HepG2 (cell line): Measurements from ENCODE around the gene ASB14. TPM values are rescaled to one million over a fixed set of nuclear protein-coding genes. Genes with fewer than 3 reads are reported as not detected.

ENCODE experiments used
- ATAC-seq: fragments of 200-7000 bp; cut with Tn5 transposase; 3 replicates; pipeline ENCODE4 v1.9.1; 2020; ENCODE audit warnings: mild to moderate bottlenecking, moderate library complexity
- BruUV-seq: library from RNA; stranded (reverse); fragments of 400-500 nt; replicated peaks from 2 replicates; lab custom pipeline; 2021; lab: Mats Ljungman, UMichigan
- CTCF ChIA-PET: fragments of 300-600 bp; formaldehyde crosslinking; extraction: SDS; loops from one replicate; lab custom pipeline; 2021; ENCODE audit warnings: low total read pairs, inconsistent platforms, low intra/inter-chr PET ratio; lab: Yijun Ruan, JAX
- POLR2A ChIA-PET: fragments of 350-600 bp; sonication (Branson Sonifier 250); formaldehyde crosslinking; loops from one replicate; lab custom pipeline; 2020; ENCODE audit warnings: antibody characterized with exemption, inconsistent platforms; lab: Yijun Ruan, JAX
- DNase-seq: peaks from one replicate; pipeline ENCODE4 v3.0.0-alpha.2; 2015; ENCODE audit warnings: low spot score
- FAIRE-seq: peaks from 3 replicates; lab custom pipeline; 2011; peaks lifted over from hg19 to GRCh38; lab: Jason Lieb, UNC
- H2AFZ ChIP-seq: one replicate; pipeline ENCODE4 v1.6.1; 2011; ENCODE audit warnings: low read length, inconsistent platforms
- H3K27ac ChIP-seq: fragments of 300-600 bp; 3 replicates; pipeline ENCODE4 v1.8.0; 2011; ENCODE audit warnings: mixed run types, mild to moderate bottlenecking, mixed read lengths, low read length, inconsistent platforms; ENCODE audit not compliant: insufficient read depth; ENCODE audit errors: extremely low read length
- H3K27me3 ChIP-seq, 2 experiments: fragments of 200-600 bp in 1 of 2; 2 replicates in 1 of 2; 3 replicates in 1 of 2; pipeline versions ENCODE4 v1.6.0 to v1.8.0; 2011; ENCODE audit warnings: low read length in 2 of 2, mild to moderate bottlenecking in 2 of 2, moderate library complexity in 2 of 2, inconsistent platforms in 1 of 2; ENCODE audit not compliant: insufficient read depth in 2 of 2, control insufficient read depth in 1 of 2
- H3K36me3 ChIP-seq, 2 experiments: fragments of 200-600 bp in 1 of 2; replicated peaks in 1 of 2; 2 replicates in 1 of 2; 3 replicates in 1 of 2; pipeline versions ENCODE4 v1.5.1 to v1.8.0; 2011; ENCODE audit warnings: low read length in 2 of 2, inconsistent platforms in 1 of 2; ENCODE audit not compliant: insufficient read depth in 2 of 2, control insufficient read depth in 1 of 2
- H3K4me1 ChIP-seq: 2 replicates; pipeline ENCODE4 v1.5.1; 2012; ENCODE audit warnings: low read length, inconsistent platforms; ENCODE audit not compliant: insufficient read depth
- H3K4me2 ChIP-seq: 2 replicates; pipeline ENCODE4 v1.6.0; 2011; ENCODE audit warnings: low read depth, low read length, inconsistent platforms
- H3K4me3 ChIP-seq, 3 experiments: fragments of 200-600 bp in 1 of 3; sonication (generic), shearing (Covaris generic) in 1 of 3; replicated peaks in 1 of 3; 2 replicates each; pipeline ENCODE4 v1.5.1; 2011 to 2016; ENCODE audit warnings: low read length in 3 of 3, inconsistent platforms in 2 of 3, low read depth in 2 of 3, mild to moderate bottlenecking in 2 of 3, control low read depth in 1 of 3, mixed read lengths in 1 of 3; ENCODE audit not compliant: insufficient read depth in 1 of 3
- H3K79me2 ChIP-seq: one replicate; pipeline ENCODE4 v1.6.1; 2011; ENCODE audit warnings: low read length, inconsistent platforms; ENCODE audit not compliant: insufficient read depth
- H3K9ac ChIP-seq: 2 replicates; pipeline ENCODE4 v1.6.0; 2011; ENCODE audit warnings: mild to moderate bottlenecking, low read depth, low read length, inconsistent platforms; ENCODE audit not compliant: insufficient read depth
- H3K9me3 ChIP-seq: 2 replicates; pipeline ENCODE4 v1.5.1; 2012; ENCODE audit warnings: mild to moderate bottlenecking, low read length
- H4K20me1 ChIP-seq: 2 replicates; pipeline ENCODE4 v1.6.0; 2011; ENCODE audit warnings: inconsistent platforms, mild to moderate bottlenecking, low read length, moderate library complexity; ENCODE audit not compliant: insufficient read depth
- CEBPG ChIP-seq: IDR thresholded peaks from 2 replicates; pipeline ENCODE4 v1.6.1; 2016
- ERF ChIP-seq: IDR thresholded peaks from 2 replicates; pipeline ENCODE4 v1.6.1; 2018; ENCODE audit warnings: missing biosample characterization, missing genetic modification reagents
- NR0B2 ChIP-seq: sonication (generic); formaldehyde crosslinking; IDR thresholded peaks from 2 replicates; pipeline ENCODE4 v1.4.0; 2020; ENCODE audit warnings: mild to moderate bottlenecking, missing genetic modification reagents
- PRDM10 ChIP-seq: sonication (generic); formaldehyde crosslinking; IDR thresholded peaks from 2 replicates; pipeline ENCODE4 v1.4.0; 2020; ENCODE audit warnings: low read depth, missing genetic modification reagents
- SRSF4 ChIP-seq: fragments of 200-400 bp; formaldehyde crosslinking; IDR thresholded peaks from one replicate; pipeline ENCODE4 v1.6.1; 2018; ENCODE audit warnings: mild to moderate bottlenecking, low read depth, low read length, moderate library complexity; ENCODE audit not compliant: poor library complexity, severe bottlenecking
- THYN1 ChIP-seq: sonication (generic); formaldehyde crosslinking; IDR thresholded peaks from 2 replicates; pipeline ENCODE4 v1.8.1; 2023; ENCODE audit warnings: low read depth, mild to moderate bottlenecking, moderate library complexity, missing genetic modification reagents, borderline replicate concordance
- TP53 ChIP-seq: sonication (generic); formaldehyde crosslinking; conservative IDR thresholded peaks from 2 replicates; pipeline ENCODE4 v1.4.0; 2020; ENCODE audit warnings: missing genetic modification reagents
- ZBTB8A ChIP-seq: sonication (generic); formaldehyde crosslinking; IDR thresholded peaks from 2 replicates; pipeline ENCODE4 v1.4.0; 2020; ENCODE audit warnings: mild to moderate bottlenecking, low read depth, missing genetic modification reagents, borderline replicate concordance
- ZNF17 ChIP-seq: sonication (generic); formaldehyde crosslinking; IDR thresholded peaks from 2 replicates; pipeline ENCODE4 v1.5.0; 2020; ENCODE audit warnings: mild to moderate bottlenecking, missing genetic modification reagents
- ZNF3 ChIP-seq: IDR thresholded peaks from 2 replicates; pipeline ENCODE4 v1.7.0; 2017; ENCODE audit warnings: inconsistent platforms
- ZNF354B ChIP-seq: sonication (generic); formaldehyde crosslinking; IDR thresholded peaks from 2 replicates; pipeline ENCODE4 v1.8.0; 2022; ENCODE audit warnings: mild to moderate bottlenecking, missing genetic modification reagents
- ZNF430 ChIP-seq: sonication (generic); formaldehyde crosslinking; IDR thresholded peaks from 2 replicates; pipeline ENCODE4 v1.9.0; 2021; ENCODE audit warnings: mild to moderate bottlenecking, missing genetic modification reagents
- ZNF512 ChIP-seq: sonication (generic); formaldehyde crosslinking; IDR thresholded peaks from 2 replicates; pipeline ENCODE4 v1.4.0; 2020; ENCODE audit warnings: mild to moderate bottlenecking, missing genetic modification reagents
- ZNF556 ChIP-seq: sonication (generic); formaldehyde crosslinking; IDR thresholded peaks from 2 replicates; pipeline ENCODE4 v1.4.0; 2020; ENCODE audit warnings: mild to moderate bottlenecking, missing genetic modification reagents, borderline replicate concordance
- ZNF562 ChIP-seq: sonication (generic); formaldehyde crosslinking; IDR thresholded peaks from 2 replicates; pipeline ENCODE4 v1.8.0; 2022; ENCODE audit warnings: missing genetic modification reagents, borderline replicate concordance
- ZNF563 ChIP-seq: sonication (generic); formaldehyde crosslinking; IDR thresholded peaks from 2 replicates; pipeline ENCODE4 v1.8.0; 2022; ENCODE audit warnings: mild to moderate bottlenecking, moderate library complexity, missing genetic modification reagents
- ZNF567 ChIP-seq: sonication (generic); formaldehyde crosslinking; IDR thresholded peaks from 2 replicates; pipeline ENCODE4 v1.8.1; 2023; ENCODE audit warnings: mild to moderate bottlenecking, missing genetic modification reagents, borderline replicate concordance
- ZNF780A ChIP-seq: sonication (generic); formaldehyde crosslinking; IDR thresholded peaks from 2 replicates; pipeline ENCODE4 v1.8.0; 2022; ENCODE audit warnings: mild to moderate bottlenecking, missing genetic modification reagents, moderate library complexity
- WGBS: methylation state at CpG from one replicate; pipeline ENCODE4 v1.1.6; 2017; ENCODE audit warnings: low lambda C conversion rate; 5-methylcytosine and 5-hydroxymethylcytosine counted together
- in situ Hi-C: cut with HindIII; loops from 2 replicates; pipeline ENCODE4 v1.10.0; 2017; ENCODE audit warnings: low pct_unique_long_range_greater_than_20kb; ENCODE audit not compliant: extremely low pct_ligation_motif_present
- intact Hi-C: fragments of 100-400 bp; cut with micrococcal nuclease; formaldehyde crosslinking; loops from one replicate; pipeline ENCODE4 v1.10.0; 2022; ENCODE audit not compliant: unreplicated experiment
- polyA plus RNA-seq, 8 experiments: library from polyadenylated mRNA; depleted of rRNA in 3 of 8; stranded (reverse) in 7 of 8; unstranded in 1 of 8; fragments of >200 nt; fragmentation: Illumina TruSeq in 4 of 8; extraction: Trizol in 4 of 8; gene quantifications; 2 replicates each; pipeline versions ENCODE4 v1.2.1 to v1.2.3, GENCODE V29; 2011 to 2016; ENCODE audit warnings: low read depth in 4 of 8, missing spikeins in 1 of 8, mixed read lengths in 1 of 8; ENCODE audit not compliant: insufficient read depth in 1 of 8
- total RNA-seq, 5 experiments: library from RNA; depleted of rRNA; stranded (reverse); fragments of >200 nt; fragmentation: Illumina TruSeq; extraction: Trizol; gene quantifications; 2 replicates each; pipeline ENCODE4 v1.2.3, GENCODE V29; 2016; ENCODE audit warnings: low read depth in 1 of 5

Gene ASB14
- total and polyA plus RNA-seq, 2 of the 13 experiments (the other 11 are each of a cell fraction or from before 2014, with no cell fraction given), result not detected

- no peak for ATAC-seq
Measured at GRCh38 chr3:57256844-57257243, 35.6 kb downstream of the ASB14 start.

More at GRCh38 chr3:57256844-57257243, 35.6 kb downstream of the ASB14 start:
- Histone ChIP-seq H3K9me3 (no peaks in the 10 kb centered on the region), H3K4me2 (no peak overlapping the region), H3K36me3 (peaks cover 6 to 34% of the 10 kb centered on the region in 2 experiments; a peak in 3 of 5 replicates), H3K4me1 (no peaks in the 10 kb centered on the region), H3K27me3 (no peaks in the 10 kb centered on the region; a peak in 1 of 5 replicates), H3K27ac (no peak overlapping the region), H3K79me2 (no peaks in the 10 kb centered on the region), H2AFZ (no peak overlapping the region), H3K9ac (no peak overlapping the region), H4K20me1 (no peaks in the 10 kb centered on the region), H3K4me3 (no peak overlapping the region)
- no peak for FAIRE-seq
- 97% methylated on average over 3 of the region's 3 CpGs for WGBS
- intact Hi-C loops (no loop called here), in situ Hi-C loops (no loop called here)
- POLR2A ChIA-PET, result no interaction called here
- no peak for DNase-seq
- CTCF ChIA-PET, result no interaction called here
- no TSS peak for BruUV-seq
- no peak for TF ChIP-seq ZNF780A (CRISPR knock-in tag)
- TF ChIP-seq ZNF3 (CRISPR knock-in tag), result no peak
- no peak for TF ChIP-seq ZNF567 (CRISPR knock-in tag)
- no peak for TF ChIP-seq ZNF563 (CRISPR knock-in tag)
- TF ChIP-seq ZNF354B (CRISPR knock-in tag), result no peak
- no peak for TF ChIP-seq TP53
- no peak for TF ChIP-seq ZBTB8A
- TF ChIP-seq THYN1 (CRISPR knock-in tag), result no peak
- TF ChIP-seq ZNF430 (CRISPR knock-in tag), result no peak
- TF ChIP-seq ZNF17 (CRISPR knock-in tag), result no peak
- TF ChIP-seq PRDM10 (CRISPR knock-in tag), result no peak
- TF ChIP-seq CEBPG, result no peak
- no peak for TF ChIP-seq NR0B2 (CRISPR knock-in tag)
- TF ChIP-seq ZNF512, result no peak
- TF ChIP-seq ERF (CRISPR knock-in tag), result no peak
- no peak for TF ChIP-seq ZNF556 (CRISPR knock-in tag)
- TF ChIP-seq ZNF562 (CRISPR knock-in tag), result no peak
- TF ChIP-seq SRSF4, result no peak
